C4-2B (cell line): ENCODE results near the gene LMOD3.

Source experiments
- CTCF ChIP-seq: fragments of 450-650 bp; conservative IDR thresholded peaks from 2 replicates; pipeline ENCODE4 v1.5.1; 2017; ENCODE audit warnings: mild to moderate bottlenecking
- ZFX ChIP-seq: fragments of 450-650 bp; IDR thresholded peaks from 2 replicates; pipeline ENCODE4 v1.6.1; 2017

- TF ChIP-seq CTCF, result no peak
- no peak for TF ChIP-seq ZFX
Observed at GRCh38 chr3:69085168-69085832, 37.1 kb downstream of the LMOD3 start.
